Measurements from ENCODE around the gene SPRN.

GRCh38 chr10:133381036-133381435 lies 43.4 kb downstream of the SPRN start:
- TF ChIP-seq POLR2A (IDR thresholded peaks at IDR 0.05) (no peak), CTCF (IDR thresholded peaks at IDR 0.05) (no peak)
